Activated naive CD4-positive, alpha-beta T cell treated with anti-CD3 and anti-CD28 coated beads, Interleukin-2, amount 50 U/mL, for 16 hours (primary cell): Measurements from ENCODE around the gene RGP1.
A peak's percentile ranks its signal among the peaks of the same experiment; 100 is the strongest.

Experiments
- DNase-seq: peaks from one replicate; pipeline ENCODE4 v3.0.0-alpha.2; 2020

RGP1 gene

GRCh38 chr9:35723426-35723825 lies 25.7 kb upstream of the RGP1 start:
- DNase-seq, result no peak

GRCh38 chr9:35723908-35724307 lies 25.2 kb upstream of the RGP1 start:
- no peak for DNase-seq

- no peak for DNase-seq
These were observed 23.7 kb upstream of the RGP1 start for GRCh38 chr9:35725362-35725761.

GRCh38 chr9:35726931-35727330 lies 22.2 kb upstream of the RGP1 start:
- peak; percentile 51 for DNase-seq

GRCh38 chr9:35727676-35728040 lies 21.4 kb upstream of the RGP1 start:
- DNase-seq, result no peak

GRCh38 chr9:35728041-35728971 lies 20.8 kb upstream of the RGP1 start:
- DNase-seq, result no peak

- no peak for DNase-seq
These were observed 20.0 kb upstream of the RGP1 start for GRCh38 chr9:35729101-35729500.

- DNase-seq, result no peak
These were observed 19.2 kb upstream of the RGP1 start for GRCh38 chr9:35729700-35730485.

GRCh38 chr9:35730486-35730854 lies 18.6 kb upstream of the RGP1 start:
- no peak for DNase-seq

GRCh38 chr9:35731415-35732184 lies 17.5 kb upstream of the RGP1 start:
- no peak for DNase-seq

GRCh38 chr9:35732185-35732799 lies 16.8 kb upstream of the RGP1 start, which contains the start of the genes CREB3 and TLN1:
CREB3 (plus strand) TSS chr9:35732666; CDS start chr9:35732773, 107 bp downstream.
TLN1 (minus strand) TSS chr9:35732195; CDS start chr9:35725694, 6,501 bp downstream.
- peak; percentile 97 for DNase-seq

- no peak for DNase-seq
These were observed 16.1 kb upstream of the RGP1 start for GRCh38 chr9:35732800-35733541.

GRCh38 chr9:35734096-35734495 lies 15.0 kb upstream of the RGP1 start:
- no peak for DNase-seq

GRCh38 chr9:35736201-35736633 lies 12.9 kb upstream of the RGP1 start:
- peak; percentile 66 for DNase-seq

GRCh38 chr9:35737143-35737542 lies 11.9 kb upstream of the RGP1 start:
- DNase-seq, result no peak

GRCh38 chr9:35738186-35738585 lies 10.9 kb upstream of the RGP1 start:
- no peak for DNase-seq

GRCh38 chr9:35738924-35739323 lies 10.2 kb upstream of the RGP1 start:
- no peak for DNase-seq

GRCh38 chr9:35740243-35740642 lies 8.8 kb upstream of the RGP1 start:
- no peak for DNase-seq

GRCh38 chr9:35741740-35742139 lies 7.3 kb upstream of the RGP1 start:
- no peak for DNase-seq

- DNase-seq, result no peak
These were observed 5.6 kb upstream of the RGP1 start for GRCh38 chr9:35743452-35743851.

GRCh38 chr9:35743880-35744518 lies 5.1 kb upstream of the RGP1 start:
- DNase-seq, result no peak
